HepG2 (cell line): ENCODE data around the gene DLG1. TPM values are rescaled to one million over a fixed set of nuclear protein-coding genes. Genes with fewer than 3 reads are reported as not detected.
A peak's percentile ranks its signal among the peaks of the same experiment; 100 is the strongest.

Experiments
- ATAC-seq: fragments of 200-7000 bp; cut with Tn5 transposase; 3 replicates; pipeline ENCODE4 v1.9.1; 2020; ENCODE audit warnings: mild to moderate bottlenecking, moderate library complexity
- BruUV-seq: library from RNA; stranded (reverse); fragments of 400-500 nt; replicated peaks from 2 replicates; lab custom pipeline; 2021; lab: Mats Ljungman, UMichigan
- CTCF ChIA-PET: fragments of 300-600 bp; formaldehyde crosslinking; extraction: SDS; loops from one replicate; lab custom pipeline; 2021; ENCODE audit warnings: low total read pairs, inconsistent platforms, low intra/inter-chr PET ratio; lab: Yijun Ruan, JAX
- POLR2A ChIA-PET: fragments of 350-600 bp; sonication (Branson Sonifier 250); formaldehyde crosslinking; loops from one replicate; lab custom pipeline; 2020; ENCODE audit warnings: antibody characterized with exemption, inconsistent platforms; lab: Yijun Ruan, JAX
- DNase-seq: peaks from one replicate; pipeline ENCODE4 v3.0.0-alpha.2; 2015; ENCODE audit warnings: low spot score
- FAIRE-seq: peaks from 3 replicates; lab custom pipeline; 2011; peaks lifted over from hg19 to GRCh38; lab: Jason Lieb, UNC
- H2AFZ ChIP-seq: one replicate; pipeline ENCODE4 v1.6.1; 2011; ENCODE audit warnings: low read length, inconsistent platforms
- H3K27ac ChIP-seq: fragments of 300-600 bp; 3 replicates; pipeline ENCODE4 v1.8.0; 2011; ENCODE audit warnings: mixed run types, mild to moderate bottlenecking, mixed read lengths, low read length, inconsistent platforms; ENCODE audit not compliant: insufficient read depth; ENCODE audit errors: extremely low read length
- H3K27me3 ChIP-seq, 2 experiments: fragments of 200-600 bp in 1 of 2; 2 replicates in 1 of 2; 3 replicates in 1 of 2; pipeline versions ENCODE4 v1.6.0 to v1.8.0; 2011; ENCODE audit warnings: low read length in 2 of 2, mild to moderate bottlenecking in 2 of 2, moderate library complexity in 2 of 2, inconsistent platforms in 1 of 2; ENCODE audit not compliant: insufficient read depth in 2 of 2, control insufficient read depth in 1 of 2
- H3K36me3 ChIP-seq, 2 experiments: fragments of 200-600 bp in 1 of 2; replicated peaks in 1 of 2; 2 replicates in 1 of 2; 3 replicates in 1 of 2; pipeline versions ENCODE4 v1.5.1 to v1.8.0; 2011; ENCODE audit warnings: low read length in 2 of 2, inconsistent platforms in 1 of 2; ENCODE audit not compliant: insufficient read depth in 2 of 2, control insufficient read depth in 1 of 2
- H3K4me1 ChIP-seq: 2 replicates; pipeline ENCODE4 v1.5.1; 2012; ENCODE audit warnings: low read length, inconsistent platforms; ENCODE audit not compliant: insufficient read depth
- H3K4me2 ChIP-seq: 2 replicates; pipeline ENCODE4 v1.6.0; 2011; ENCODE audit warnings: low read depth, low read length, inconsistent platforms
- H3K4me3 ChIP-seq, 3 experiments: fragments of 200-600 bp in 1 of 3; sonication (generic), shearing (Covaris generic) in 1 of 3; replicated peaks in 1 of 3; 2 replicates each; pipeline ENCODE4 v1.5.1; 2011 to 2016; ENCODE audit warnings: low read length in 3 of 3, inconsistent platforms in 2 of 3, low read depth in 2 of 3, mild to moderate bottlenecking in 2 of 3, control low read depth in 1 of 3, mixed read lengths in 1 of 3; ENCODE audit not compliant: insufficient read depth in 1 of 3
- H3K79me2 ChIP-seq: one replicate; pipeline ENCODE4 v1.6.1; 2011; ENCODE audit warnings: low read length, inconsistent platforms; ENCODE audit not compliant: insufficient read depth
- H3K9ac ChIP-seq: 2 replicates; pipeline ENCODE4 v1.6.0; 2011; ENCODE audit warnings: mild to moderate bottlenecking, low read depth, low read length, inconsistent platforms; ENCODE audit not compliant: insufficient read depth
- H3K9me3 ChIP-seq: 2 replicates; pipeline ENCODE4 v1.5.1; 2012; ENCODE audit warnings: mild to moderate bottlenecking, low read length
- H4K20me1 ChIP-seq: 2 replicates; pipeline ENCODE4 v1.6.0; 2011; ENCODE audit warnings: inconsistent platforms, mild to moderate bottlenecking, low read length, moderate library complexity; ENCODE audit not compliant: insufficient read depth
- ARHGAP35 ChIP-seq: sonication (generic); formaldehyde crosslinking; IDR thresholded peaks from 2 replicates; pipeline ENCODE4 v1.9.0; 2022; ENCODE audit warnings: mild to moderate bottlenecking, inconsistent platforms, moderate library complexity, missing genetic modification reagents, borderline replicate concordance
- GABPA ChIP-seq, 2 experiments: IDR thresholded peaks; 2 replicates each; pipeline ENCODE4 v1.6.1; 2011 to 2016; ENCODE audit warnings: low read depth in 2 of 2, low read length in 1 of 2, missing biosample characterization in 1 of 2, missing genetic modification characterization in 1 of 2
- KLF6 ChIP-seq: IDR thresholded peaks from 2 replicates; pipeline ENCODE4 v1.8.0; 2016; ENCODE audit warnings: missing biosample characterization, missing genetic modification reagents
- LCORL ChIP-seq, 2 experiments: fragments of 450-650 bp in 1 of 2; sonication (generic) in 1 of 2; formaldehyde crosslinking in 1 of 2; IDR thresholded peaks; 2 replicates each; pipeline versions ENCODE4 v1.5.0 to v1.6.1; 2017 to 2020; ENCODE audit warnings: antibody characterized with exemption in 1 of 2, missing genetic modification reagents in 1 of 2
- NFATC3 ChIP-seq: sonication (generic); formaldehyde crosslinking; IDR thresholded peaks from 2 replicates; pipeline ENCODE4 v1.5.1; 2020; ENCODE audit warnings: mild to moderate bottlenecking, missing genetic modification reagents
- POLR2AphosphoS5 ChIP-seq: IDR thresholded peaks from 2 replicates; pipeline ENCODE4 v1.6.1; 2012; ENCODE audit warnings: low read depth, low read length
- REXO4 ChIP-seq: sonication (generic); formaldehyde crosslinking; IDR thresholded peaks from 2 replicates; pipeline ENCODE4 v1.8.0; 2022; ENCODE audit warnings: missing genetic modification reagents, mild to moderate bottlenecking, borderline replicate concordance
- RFX3 ChIP-seq: IDR thresholded peaks from 2 replicates; pipeline ENCODE4 v1.6.1; 2016; ENCODE audit warnings: missing biosample characterization, missing genetic modification reagents
- SAP130 ChIP-seq: IDR thresholded peaks from 2 replicates; pipeline ENCODE4 v1.6.1; 2016; ENCODE audit warnings: low read depth
- SIN3A ChIP-seq: IDR thresholded peaks from 2 replicates; pipeline ENCODE4 v1.6.1; 2011; ENCODE audit warnings: low read depth, mild to moderate bottlenecking, control low read depth, low read length, borderline replicate concordance
- SMAD3 ChIP-seq: sonication (generic); formaldehyde crosslinking; IDR thresholded peaks from 2 replicates; pipeline ENCODE4 v1.4.0; 2020; ENCODE audit warnings: missing genetic modification reagents
- ZBTB3 ChIP-seq: sonication (generic); formaldehyde crosslinking; IDR thresholded peaks from 2 replicates; pipeline ENCODE4 v1.4.0; 2020; ENCODE audit warnings: low read depth, mild to moderate bottlenecking, moderate library complexity, missing genetic modification reagents, borderline replicate concordance
- ZNF12 ChIP-seq: sonication (generic); formaldehyde crosslinking; IDR thresholded peaks from 2 replicates; pipeline ENCODE4 v1.5.0; 2020; ENCODE audit warnings: missing genetic modification reagents
- ZNF296 ChIP-seq: sonication (generic); formaldehyde crosslinking; conservative IDR thresholded peaks from 2 replicates; pipeline ENCODE4 v1.5.0; 2020; ENCODE audit warnings: mild to moderate bottlenecking, missing genetic modification reagents
- ZNF382 ChIP-seq: sonication (generic); formaldehyde crosslinking; IDR thresholded peaks from 2 replicates; pipeline ENCODE4 v1.5.0; 2020; ENCODE audit warnings: missing genetic modification reagents, mild to moderate bottlenecking, borderline replicate concordance
- ZNF441 ChIP-seq: sonication (generic); formaldehyde crosslinking; IDR thresholded peaks from 2 replicates; pipeline ENCODE4 v1.7.0; 2021; ENCODE audit warnings: missing genetic modification reagents, borderline replicate concordance
- WGBS: methylation state at CpG from one replicate; pipeline ENCODE4 v1.1.6; 2017; ENCODE audit warnings: low lambda C conversion rate; 5-methylcytosine and 5-hydroxymethylcytosine counted together
- in situ Hi-C: cut with HindIII; loops from 2 replicates; pipeline ENCODE4 v1.10.0; 2017; ENCODE audit warnings: low pct_unique_long_range_greater_than_20kb; ENCODE audit not compliant: extremely low pct_ligation_motif_present
- intact Hi-C: fragments of 100-400 bp; cut with micrococcal nuclease; formaldehyde crosslinking; loops from one replicate; pipeline ENCODE4 v1.10.0; 2022; ENCODE audit not compliant: unreplicated experiment
- polyA plus RNA-seq, 8 experiments: library from polyadenylated mRNA; depleted of rRNA in 3 of 8; stranded (reverse) in 7 of 8; unstranded in 1 of 8; fragments of >200 nt; fragmentation: Illumina TruSeq in 4 of 8; extraction: Trizol in 4 of 8; gene quantifications; 2 replicates each; pipeline versions ENCODE4 v1.2.1 to v1.2.3, GENCODE V29; 2011 to 2016; ENCODE audit warnings: low read depth in 4 of 8, missing spikeins in 1 of 8, mixed read lengths in 1 of 8; ENCODE audit not compliant: insufficient read depth in 1 of 8
- total RNA-seq, 5 experiments: library from RNA; depleted of rRNA; stranded (reverse); fragments of >200 nt; fragmentation: Illumina TruSeq; extraction: Trizol; gene quantifications; 2 replicates each; pipeline ENCODE4 v1.2.3, GENCODE V29; 2016; ENCODE audit warnings: low read depth in 1 of 5
- TF ChIP-seq, protein P1 (sequence below): sonication (generic); formaldehyde crosslinking; conservative IDR thresholded peaks from 2 replicates; pipeline ENCODE4 v1.4.0; 2020; ENCODE audit warnings: missing genetic modification reagents

DLG1 gene
- total and polyA plus RNA-seq, 2 of the 13 experiments (the other 11 are each of a cell fraction or from before 2014, with no cell fraction given), result 30.5 to 104 TPM

DNA sequence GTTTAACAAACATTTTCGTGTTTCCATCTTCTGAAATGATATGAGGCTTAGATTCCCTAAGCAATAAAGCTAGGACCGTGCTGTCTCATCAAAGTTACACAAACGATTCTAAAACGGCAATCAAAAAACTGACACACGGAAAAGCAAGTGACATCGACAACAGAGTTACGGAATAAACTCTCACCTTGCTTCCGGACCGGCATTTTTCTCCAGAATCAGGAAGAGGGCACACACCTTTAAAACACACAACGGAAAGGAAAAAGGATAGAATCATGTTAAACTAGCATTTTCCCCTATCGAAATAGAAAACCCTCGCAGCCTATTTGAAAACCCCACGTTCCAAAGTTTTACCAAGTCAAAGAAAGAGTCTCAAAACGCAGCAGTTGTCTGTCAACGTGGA lies 1.4 kb downstream of the DLG1 start:
- intact Hi-C loops (loop anchor here (5.0 kb wide), 3 partner anchors 40 to 205 kb away; no protein-coding TSS in a partner anchor), in situ Hi-C loops (loop anchor here (5.0 to 10.0 kb wide), 2 partner anchors 65 to 208 kb away; no protein-coding TSS in a partner anchor)
- no peak for DNase-seq
- Histone ChIP-seq H3K36me3 (peaks cover 1 to 8% of the 10 kb centered on the region in 2 experiments; a peak in 4 of 5 replicates), H3K9ac (peak overlapping the region; percentile 93), H3K4me1 (peaks cover 57% of the 10 kb centered on the region), H2AFZ (no peak overlapping the region), H3K9me3 (no peaks in the 10 kb centered on the region), H3K4me2 (peak overlapping the region; percentile 89), H3K27me3 (no peaks in the 10 kb centered on the region; a peak in 1 of 5 replicates), H3K79me2 (peaks cover 53% of the 10 kb centered on the region), H4K20me1 (peaks cover 28% of the 10 kb centered on the region), H3K4me3 (peak overlapping the region; percentile 91 to 95 (median 94)), H3K27ac (peak overlapping the region; percentile 98)
- WGBS, result under 1% methylated on average over 15 of the region's 15 CpGs
- CTCF ChIA-PET, result no interaction called here
- ATAC-seq, result no peak
- no peak for FAIRE-seq
- no TSS peak for BruUV-seq
- POLR2A ChIA-PET, result interaction anchor here (1.3 to 2.9 kb wide), 2 partner anchors 70 to 74 kb away, joined by 4 to 32 read pairs; no protein-coding TSS in a partner anchor
- TF ChIP-seq ZBTB3 (no peak), LCORL (IDR thresholded peaks at IDR 0.05) (no peak), LCORL (CRISPR knock-in tag; IDR thresholded peaks at IDR 0.05) (peak; percentile 31; the same call in 1 of the 2 replicates), NFATC3 (no peak), SMAD3 (CRISPR knock-in tag) (0 out of 2 replicates have a peak, but pooled peaks have one; percentile 14), SAP130 (CRISPR knock-in tag) (peak; percentile 42; the same call in 1 of the 2 replicates), SIN3A (0 out of 2 replicates have a peak, but pooled peaks have one; percentile 9)

DNA sequence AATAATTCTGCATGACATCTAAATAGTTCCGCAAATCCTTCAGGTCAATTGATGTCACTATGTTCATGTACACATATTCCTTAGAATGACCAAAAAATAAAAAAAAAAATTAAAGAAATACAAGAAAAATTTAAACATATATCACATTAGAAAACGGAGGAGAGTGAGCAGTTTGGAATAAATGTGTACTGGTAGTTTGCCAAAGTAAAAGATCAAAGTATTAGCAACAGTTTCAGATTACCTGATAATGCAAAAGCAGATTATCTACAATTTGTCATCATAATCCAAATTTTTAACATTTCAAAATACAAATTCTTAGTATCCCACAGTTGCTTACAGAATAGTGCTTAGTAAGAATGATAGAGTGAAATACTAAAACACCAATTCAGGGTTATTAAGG lies 1.9 kb downstream of the DLG1 start:
- DNase-seq, result no peak
- H3K27me3 ChIP-seq, result no peaks in the 10 kb centered on the region; a peak in 1 of 5 replicates
- 34% methylated on average over 2 of the region's 2 CpGs for WGBS
- H3K27ac ChIP-seq, result peak overlapping the region; percentile 98
- no peak for FAIRE-seq
- peak overlapping the region; percentile 89 for H3K4me2 ChIP-seq
- peaks cover 1 to 13% of the 10 kb centered on the region in 2 experiments; a peak in 4 of 5 replicates for H3K36me3 ChIP-seq
- peaks cover 62% of the 10 kb centered on the region for H3K4me1 ChIP-seq
- intact Hi-C loops, result loop anchor here (5.0 kb wide), 3 partner anchors 39 to 206 kb away; no protein-coding TSS in a partner anchor
- POLR2A ChIA-PET, result interaction anchor here (2.9 kb wide), 1 partner anchor 75 kb away, joined by 32 read pairs; no protein-coding TSS in a partner anchor
- H3K79me2 ChIP-seq, result peaks cover 58% of the 10 kb centered on the region
- peak overlapping the region; percentile 93 for H3K9ac ChIP-seq
- in situ Hi-C loops, result loop anchor here (5.0 to 10.0 kb wide), 2 partner anchors 66 to 208 kb away; no protein-coding TSS in a partner anchor
- H3K9me3 ChIP-seq, result no peaks in the 10 kb centered on the region
- TSS peak; percentile 47 for BruUV-seq
- peaks cover 28% of the 10 kb centered on the region for H4K20me1 ChIP-seq
- no peak overlapping the region for H2AFZ ChIP-seq
- peak overlapping the region; percentile 91 to 95 (median 94); a peak in 5 of 6 replicates for H3K4me3 ChIP-seq
- CTCF ChIA-PET, result no interaction called here
- no peak for ATAC-seq
- TF ChIP-seq REXO4 (CRISPR knock-in tag), result no peak
- no peak for TF ChIP-seq ZNF296 (CRISPR knock-in tag)
- TF ChIP-seq ARHGAP35 (CRISPR knock-in tag), result no peak
- TF ChIP-seq GABPA (IDR thresholded peaks at IDR 0.05; ENCODE audit: low read depth, low read length), result no peak
- TF ChIP-seq GABPA (CRISPR knock-in tag; IDR thresholded peaks at IDR 0.05; ENCODE audit: low read depth), result no peak
- no peak for TF ChIP-seq ZNF441 (CRISPR knock-in tag)
- TF ChIP-seq ZNF382 (CRISPR knock-in tag), result no peak
- no peak for TF ChIP-seq RFX3 (CRISPR knock-in tag)
- no peak for TF ChIP-seq KLF6 (CRISPR knock-in tag)
- TF ChIP-seq, protein P1, sequence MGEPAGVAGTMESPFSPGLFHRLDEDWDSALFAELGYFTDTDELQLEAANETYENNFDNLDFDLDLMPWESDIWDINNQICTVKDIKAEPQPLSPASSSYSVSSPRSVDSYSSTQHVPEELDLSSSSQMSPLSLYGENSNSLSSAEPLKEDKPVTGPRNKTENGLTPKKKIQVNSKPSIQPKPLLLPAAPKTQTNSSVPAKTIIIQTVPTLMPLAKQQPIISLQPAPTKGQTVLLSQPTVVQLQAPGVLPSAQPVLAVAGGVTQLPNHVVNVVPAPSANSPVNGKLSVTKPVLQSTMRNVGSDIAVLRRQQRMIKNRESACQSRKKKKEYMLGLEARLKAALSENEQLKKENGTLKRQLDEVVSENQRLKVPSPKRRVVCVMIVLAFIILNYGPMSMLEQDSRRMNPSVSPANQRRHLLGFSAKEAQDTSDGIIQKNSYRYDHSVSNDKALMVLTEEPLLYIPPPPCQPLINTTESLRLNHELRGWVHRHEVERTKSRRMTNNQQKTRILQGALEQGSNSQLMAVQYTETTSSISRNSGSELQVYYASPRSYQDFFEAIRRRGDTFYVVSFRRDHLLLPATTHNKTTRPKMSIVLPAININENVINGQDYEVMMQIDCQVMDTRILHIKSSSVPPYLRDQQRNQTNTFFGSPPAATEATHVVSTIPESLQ (CRISPR knock-in tag), result no peak
- no peak for TF ChIP-seq ZNF12 (CRISPR knock-in tag)
- TF ChIP-seq POLR2AphosphoS5, result no peak
